Neural cell (in vitro differentiated cells): Measurements from ENCODE around the gene HSD17B14. TPM values are rescaled to one million over a fixed set of nuclear protein-coding genes. Genes with fewer than 3 reads are reported as not detected.

Experiments used
- H2AFZ ChIP-seq: fragments of 200-600, 300-800 bp; sonication (generic), shearing (Covaris generic); 2 replicates; pipeline ENCODE4 v1.6.0; 2014; ENCODE audit warnings: low read depth, mild to moderate bottlenecking, antibody characterized with exemption, low read length, moderate library complexity
- H3F3A ChIP-seq: fragments of 200-600 bp; shearing (Covaris generic); 2 replicates; pipeline ENCODE4 v1.6.1; 2016; ENCODE audit warnings: mild to moderate bottlenecking, moderate library complexity, mixed read lengths, antibody characterized with exemption, low read length; ENCODE audit not compliant: insufficient read depth, poor library complexity, severe bottlenecking
- H3K27ac ChIP-seq: fragments of 200-600, 300-800 bp; sonication (generic), shearing (Covaris generic); 2 replicates; pipeline ENCODE4 v1.5.1; 2014; ENCODE audit warnings: mild to moderate bottlenecking, low read length, moderate library complexity
- H3K27me3 ChIP-seq: fragments of 300-800, 200-600 bp; sonication (generic), shearing (Covaris generic); 2 replicates; pipeline ENCODE4 v1.6.0; 2014; ENCODE audit warnings: mild to moderate bottlenecking, low read depth, low read length, moderate library complexity; ENCODE audit not compliant: insufficient read depth
- H3K36me3 ChIP-seq: fragments of 300-800, 200-600 bp; sonication (generic), shearing (Covaris generic); 2 replicates; pipeline ENCODE4 v1.5.1; 2014; ENCODE audit warnings: mild to moderate bottlenecking, antibody characterized with exemption, low read length, moderate library complexity; ENCODE audit not compliant: insufficient read depth
- H3K4me2 ChIP-seq: fragments of 300-800, 200-600 bp; sonication (generic), shearing (Covaris generic); 2 replicates; pipeline ENCODE4 v1.6.0; 2014; ENCODE audit warnings: mild to moderate bottlenecking, low read length
- H3K4me3 ChIP-seq: fragments of 300-800, 200-600 bp; sonication (generic), shearing (Covaris generic); 2 replicates; pipeline ENCODE4 v1.5.1; 2014; ENCODE audit warnings: mild to moderate bottlenecking, low read length, moderate library complexity
- H3K79me2 ChIP-seq: fragments of 200-600 bp; shearing (Covaris generic); replicated peaks from 2 replicates; pipeline ENCODE4 v1.6.0; 2014; ENCODE audit warnings: mild to moderate bottlenecking, low read length, moderate library complexity; ENCODE audit not compliant: insufficient read depth
- H3K9ac ChIP-seq: fragments of 300-800, 200-600 bp; sonication (generic), shearing (Covaris generic); 2 replicates; pipeline ENCODE4 v1.6.1; 2016; ENCODE audit warnings: mild to moderate bottlenecking, low read length, mixed read lengths
- H3K9me2 ChIP-seq: fragments of 200-600 bp; shearing (Covaris generic); 2 replicates; pipeline ENCODE4 v1.6.1; 2016; ENCODE audit warnings: mild to moderate bottlenecking, low read length, mixed read lengths; ENCODE audit not compliant: insufficient read depth
- H3K9me3 ChIP-seq: fragments of 200-600, 300-800 bp; sonication (generic), shearing (Covaris generic); 2 replicates; pipeline ENCODE4 v1.6.1; 2016; ENCODE audit warnings: mild to moderate bottlenecking, mixed run types, low read length, moderate library complexity, mixed read lengths
- H4K20me1 ChIP-seq: fragments of 200-600 bp; shearing (Covaris generic); 2 replicates; pipeline ENCODE4 v1.6.1; 2016; ENCODE audit warnings: mild to moderate bottlenecking, mixed run types; ENCODE audit not compliant: insufficient read depth
- CTCF ChIP-seq: fragments of 450-650 bp; IDR thresholded peaks from 2 replicates; pipeline ENCODE4 v1.5.1; 2014; ENCODE audit warnings: antibody characterized with exemption, mild to moderate bottlenecking, moderate library complexity; ENCODE audit not compliant: poor library complexity, severe bottlenecking
- EP300 ChIP-seq: fragments of 450-650 bp; conservative IDR thresholded peaks from 2 replicates; pipeline ENCODE4 v1.6.1; 2014; ENCODE audit warnings: antibody characterized with exemption, mild to moderate bottlenecking, moderate library complexity; ENCODE audit not compliant: poor library complexity, severe bottlenecking
- EZH2 ChIP-seq: fragments of 200-600, 300-800 bp; shearing (Covaris generic), sonication (generic); IDR thresholded peaks from 2 replicates; pipeline ENCODE4 v1.6.1; 2014; ENCODE audit warnings: antibody characterized with exemption, low read length, borderline replicate concordance, mild to moderate bottlenecking; ENCODE audit not compliant: insufficient read depth, poor library complexity, severe bottlenecking
- MXI1 ChIP-seq: fragments of 450-650 bp; conservative IDR thresholded peaks from 2 replicates; pipeline ENCODE4 v1.6.1; 2014; ENCODE audit warnings: antibody characterized with exemption, mild to moderate bottlenecking; ENCODE audit not compliant: poor library complexity, severe bottlenecking
- POLR2AphosphoS5 ChIP-seq: IDR thresholded peaks from 2 replicates; pipeline ENCODE4 v1.6.1; 2012
- RAD21 ChIP-seq: fragments of 450-650 bp; conservative IDR thresholded peaks from 2 replicates; pipeline ENCODE4 v1.6.1; 2014; ENCODE audit warnings: antibody characterized with exemption, mild to moderate bottlenecking, moderate library complexity
- SMC3 ChIP-seq: fragments of 450-650 bp; conservative IDR thresholded peaks from 2 replicates; pipeline ENCODE4 v1.6.1; 2014; ENCODE audit warnings: antibody characterized with exemption, mild to moderate bottlenecking, moderate library complexity; ENCODE audit not compliant: poor library complexity
- TAF1 ChIP-seq: IDR thresholded peaks from 2 replicates; pipeline ENCODE4 v1.6.1; 2012; ENCODE audit warnings: low read depth
- polyA plus RNA-seq: library from polyadenylated mRNA; depleted of rRNA; stranded (reverse); fragments of >200 nt; gene quantifications from 2 replicates; pipeline ENCODE4 v1.2.3, GENCODE V29; 2014
- TF ChIP-seq, protein P1 (sequence below): IDR thresholded peaks from 2 replicates; pipeline ENCODE4 v1.6.1; 2012; ENCODE audit warnings: borderline replicate concordance

Gene HSD17B14
- polyA plus RNA-seq, 1 donor from 2014 or later: 0.40 TPM

GRCh38 chr19:48833049-48833448 is 3.2 kb downstream of the HSD17B14 start:
- Histone ChIP-seq H3F3A (no peaks in the 10 kb centered on the region), H3K4me3 (no peak overlapping the region), H4K20me1 (no peaks in the 10 kb centered on the region), H3K9me3 (no peaks in the 10 kb centered on the region), H2AFZ (no peak overlapping the region), H3K9me2 (no peaks in the 10 kb centered on the region), H3K9ac (no peak overlapping the region), H3K27me3 (no peaks in the 10 kb centered on the region), H3K79me2 (no peaks in the 10 kb centered on the region), H3K27ac (no peak overlapping the region), H3K36me3 (no peaks in the 10 kb centered on the region), H3K4me2 (no peak overlapping the region)
- TF ChIP-seq EZH2: no peak
- no peak for TF ChIP-seq TAF1
- TF ChIP-seq EP300: no peak
- TF ChIP-seq MXI1: no peak
- no peak for TF ChIP-seq RAD21
- TF ChIP-seq SMC3: no peak
- TF ChIP-seq POLR2AphosphoS5: no peak
- no peak for TF ChIP-seq CTCF
- TF ChIP-seq, protein P1, sequence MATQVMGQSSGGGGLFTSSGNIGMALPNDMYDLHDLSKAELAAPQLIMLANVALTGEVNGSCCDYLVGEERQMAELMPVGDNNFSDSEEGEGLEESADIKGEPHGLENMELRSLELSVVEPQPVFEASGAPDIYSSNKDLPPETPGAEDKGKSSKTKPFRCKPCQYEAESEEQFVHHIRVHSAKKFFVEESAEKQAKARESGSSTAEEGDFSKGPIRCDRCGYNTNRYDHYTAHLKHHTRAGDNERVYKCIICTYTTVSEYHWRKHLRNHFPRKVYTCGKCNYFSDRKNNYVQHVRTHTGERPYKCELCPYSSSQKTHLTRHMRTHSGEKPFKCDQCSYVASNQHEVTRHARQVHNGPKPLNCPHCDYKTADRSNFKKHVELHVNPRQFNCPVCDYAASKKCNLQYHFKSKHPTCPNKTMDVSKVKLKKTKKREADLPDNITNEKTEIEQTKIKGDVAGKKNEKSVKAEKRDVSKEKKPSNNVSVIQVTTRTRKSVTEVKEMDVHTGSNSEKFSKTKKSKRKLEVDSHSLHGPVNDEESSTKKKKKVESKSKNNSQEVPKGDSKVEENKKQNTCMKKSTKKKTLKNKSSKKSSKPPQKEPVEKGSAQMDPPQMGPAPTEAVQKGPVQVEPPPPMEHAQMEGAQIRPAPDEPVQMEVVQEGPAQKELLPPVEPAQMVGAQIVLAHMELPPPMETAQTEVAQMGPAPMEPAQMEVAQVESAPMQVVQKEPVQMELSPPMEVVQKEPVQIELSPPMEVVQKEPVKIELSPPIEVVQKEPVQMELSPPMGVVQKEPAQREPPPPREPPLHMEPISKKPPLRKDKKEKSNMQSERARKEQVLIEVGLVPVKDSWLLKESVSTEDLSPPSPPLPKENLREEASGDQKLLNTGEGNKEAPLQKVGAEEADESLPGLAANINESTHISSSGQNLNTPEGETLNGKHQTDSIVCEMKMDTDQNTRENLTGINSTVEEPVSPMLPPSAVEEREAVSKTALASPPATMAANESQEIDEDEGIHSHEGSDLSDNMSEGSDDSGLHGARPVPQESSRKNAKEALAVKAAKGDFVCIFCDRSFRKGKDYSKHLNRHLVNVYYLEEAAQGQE: no peak

- Histone ChIP-seq H3K9me2 (no peaks in the 10 kb centered on the region), H3K79me2 (no peaks in the 10 kb centered on the region), H2AFZ (no peak overlapping the region), H3K4me3 (no peak overlapping the region), H3F3A (no peaks in the 10 kb centered on the region), H3K9ac (no peak overlapping the region), H4K20me1 (no peaks in the 10 kb centered on the region), H3K9me3 (no peaks in the 10 kb centered on the region), H3K36me3 (no peaks in the 10 kb centered on the region), H3K27ac (no peak overlapping the region), H3K27me3 (no peaks in the 10 kb centered on the region), H3K4me2 (no peak overlapping the region)
- TF ChIP-seq MXI1: no peak
- no peak for TF ChIP-seq TAF1
- TF ChIP-seq POLR2AphosphoS5: no peak
- no peak for TF ChIP-seq CTCF
- no peak for TF ChIP-seq EZH2
Measured at GRCh38 chr19:48830965-48831364, 5.3 kb downstream of the HSD17B14 start.
